Glutamatergic neuron (in vitro differentiated cells): ENCODE data around the gene CCDC187. TPM values are rescaled to one million over a fixed set of nuclear protein-coding genes. Genes with fewer than 3 reads are reported as not detected.

ENCODE experiments used
- DNase-seq: peaks from one replicate; pipeline ENCODE4 v3.0.0; 2022
- H3K27ac Mint-ChIP-seq: one replicate; pipeline ENCODE4 v1.8.0; 2020; ENCODE audit warnings: mild to moderate bottlenecking, mixed read lengths, inconsistent platforms; ENCODE audit not compliant: unreplicated experiment
- H3K27me3 Mint-ChIP-seq: one replicate; pipeline ENCODE4 v1.8.0; 2020; ENCODE audit warnings: mild to moderate bottlenecking, moderate library complexity, mixed read lengths, inconsistent platforms; ENCODE audit not compliant: unreplicated experiment
- H3K36me3 Mint-ChIP-seq: one replicate; pipeline ENCODE4 v1.8.0; 2020; ENCODE audit warnings: mild to moderate bottlenecking, mixed read lengths, inconsistent platforms; ENCODE audit not compliant: unreplicated experiment
- H3K4me1 Mint-ChIP-seq: one replicate; pipeline ENCODE4 v1.8.0; 2020; ENCODE audit warnings: mild to moderate bottlenecking, low read depth, mixed read lengths, inconsistent platforms; ENCODE audit not compliant: unreplicated experiment
- H3K4me3 Mint-ChIP-seq: one replicate; pipeline ENCODE4 v1.8.0; 2020; ENCODE audit warnings: mild to moderate bottlenecking, mixed read lengths, inconsistent platforms; ENCODE audit not compliant: unreplicated experiment
- H3K9me3 Mint-ChIP-seq: one replicate; pipeline ENCODE4 v1.8.0; 2020; ENCODE audit warnings: mild to moderate bottlenecking, moderate library complexity, mixed read lengths, inconsistent platforms; ENCODE audit not compliant: unreplicated experiment
- CTCF ChIP-seq: fragments of 200-600 bp; sonication (generic); IDR thresholded peaks from one replicate; pipeline ENCODE4 v1.5.0; 2021; ENCODE audit not compliant: partially characterized antibody, unreplicated experiment
- total RNA-seq: library from RNA; stranded (reverse); fragmentation: NEBNext Ultra II Directional; extraction: Animal tissue kit (Norgen Biotek cat#: 25700); gene quantifications from one replicate; pipeline ENCODE4 v1.2.1, GENCODE V29; 2021; ENCODE audit not compliant: unreplicated experiment

Gene CCDC187
- total RNA-seq, 1 donor from 2014 or later, result 15.8 TPM

- DNase-seq, result no peak
- Mint-ChIP-seq H3K27me3 (peaks cover 4% of the 10 kb centered on the region), H3K4me1 (peaks cover 34% of the 10 kb centered on the region), H3K9me3 (peaks cover 4% of the 10 kb centered on the region), H3K27ac (no peak overlapping the region), H3K4me3 (no peak overlapping the region), H3K36me3 (no peaks in the 10 kb centered on the region)
- no peak for TF ChIP-seq CTCF
These were observed 73.5 kb downstream of the CCDC187 start for GRCh38 chr9:136230365-136230764.

GRCh38 chr9:136229096-136230065 is 74.5 kb downstream of the CCDC187 start:
- Mint-ChIP-seq H3K27me3 (peaks cover 7% of the 10 kb centered on the region), H3K4me3 (no peak overlapping the region), H3K9me3 (no peaks in the 10 kb centered on the region), H3K4me1 (peaks cover 33% of the 10 kb centered on the region), H3K36me3 (no peaks in the 10 kb centered on the region), H3K27ac (no peak overlapping the region)
- DNase-seq, result no peak
- TF ChIP-seq CTCF, result no peak

GRCh38 chr9:136228107-136228875 is 75.6 kb downstream of the CCDC187 start:
- no peak overlapping the region for H3K27ac Mint-ChIP-seq

GRCh38 chr9:136226680-136227407 is 77.0 kb downstream of the CCDC187 start:
- Mint-ChIP-seq H3K27me3 (peaks cover 2% of the 10 kb centered on the region), H3K4me3 (no peak overlapping the region), H3K27ac (no peak overlapping the region), H3K9me3 (peaks cover 4% of the 10 kb centered on the region), H3K4me1 (peaks cover 29% of the 10 kb centered on the region), H3K36me3 (peaks cover 5% of the 10 kb centered on the region)
- TF ChIP-seq CTCF, result no peak
- DNase-seq, result no peak

More at GRCh38 chr9:136228107-136228875, 75.6 kb downstream of the CCDC187 start:
- Mint-ChIP-seq H3K9me3 (peaks cover 2% of the 10 kb centered on the region), H3K4me1 (peaks cover 36% of the 10 kb centered on the region), H3K4me3 (no peak overlapping the region), H3K36me3 (peaks cover 3% of the 10 kb centered on the region), H3K27me3 (peaks cover 4% of the 10 kb centered on the region)
- no peak for TF ChIP-seq CTCF
- DNase-seq, result no peak
